ENCODE measurements around the gene RASSF3. TPM values are rescaled to one million over a fixed set of nuclear protein-coding genes. Genes with fewer than 3 reads are reported as not detected.
A peak's percentile ranks its signal among the peaks of the same experiment; 100 is the strongest.

The RASSF3 gene
- total and polyA plus RNA-seq, 12 donors, result 21.7 to 75.8 (median 39.5) TPM

- peak overlapping the region in 3 of 5 donors; percentile 11 to 88 (median 80) for H3K27ac ChIP-seq
- TF ChIP-seq POLR2A (IDR thresholded peaks at IDR 0.05) (peak in 1 of 2 donors; percentile 2), CTCF (IDR thresholded peaks at IDR 0.05) (peak in 5 of 6 experiments; percentile 15 to 43 (median 29))
- 22 to 31% (median 28%) methylated on average over 4 of the region's 4 CpGs for WGBS, 4 donors
These were observed 59.7 kb downstream of the RASSF3 start for GRCh38 chr12:64670019-64670418.

DNA sequence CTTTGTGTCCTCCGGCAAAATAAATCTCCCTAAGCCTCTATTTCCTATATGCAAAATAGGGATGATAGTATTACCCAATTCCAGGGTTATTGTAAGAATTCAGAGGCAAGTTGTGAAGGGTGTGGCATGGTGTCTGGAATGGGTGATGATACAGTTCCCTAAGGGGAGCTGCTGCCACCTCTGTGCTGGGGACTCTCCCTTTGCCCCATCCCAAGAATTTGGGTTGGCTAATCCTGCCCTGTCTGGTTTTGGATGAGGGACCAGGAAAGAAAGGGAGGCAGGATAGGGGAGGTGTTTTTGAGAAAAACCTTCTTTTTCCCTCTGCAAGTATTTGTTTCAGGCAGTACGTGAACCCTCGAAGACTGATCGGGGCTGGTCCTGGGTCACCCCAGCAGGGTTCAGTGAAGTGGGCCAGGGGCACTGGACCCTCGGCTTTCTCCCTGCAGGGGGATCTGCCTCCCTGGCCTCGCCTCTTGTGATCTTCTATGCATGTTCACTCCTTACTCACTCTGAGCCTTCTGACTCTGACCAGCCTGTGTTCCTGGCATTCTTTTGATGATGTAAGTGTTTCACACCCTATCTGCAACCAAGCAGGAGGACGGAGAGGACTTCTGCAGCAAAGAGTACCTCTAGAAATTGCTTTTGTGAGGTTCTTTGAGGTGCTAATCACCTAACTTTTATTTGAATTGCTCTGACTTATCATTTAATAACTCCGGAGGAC, 60.8 kb downstream of the RASSF3 start:
- DNase-seq, result peak; percentile 39 to 73 (median 64)
- peak in 1 of 2 donors; percentile 63 for TF ChIP-seq POLR2A (IDR thresholded peaks at IDR 0.05)
- no peak for TF ChIP-seq CTCF (IDR thresholded peaks at IDR 0.05)
- Histone ChIP-seq H3K4me3 (no peak overlapping the region), H3K36me3 (replicated peaks in 1 of 2) (no peaks in the 10 kb centered on the region), H3K27me3 (no peaks in the 10 kb centered on the region), H3K27ac (peak overlapping the region; percentile 8 to 88 (median 80)), H3K9me3 (replicated peaks in 1 of 3) (no peaks in the 10 kb centered on the region), H3K4me1 (replicated peaks in 1 of 2) (peaks cover 76 to 93% of the 10 kb centered on the region in 2 donors)
- WGBS, 4 donors, result 47 to 60% (median 51%) methylated on average over 8 of the region's 8 CpGs
- intact Hi-C loops (cut with DNase I), result loop anchor here (10.0 kb wide), 1 partner anchor 56 kb away; the partner anchor contains the start of gene RASSF3 (in 2 of the 2)

More at GRCh38 chr12:64670019-64670418, 59.7 kb downstream of the RASSF3 start:
- Histone ChIP-seq H3K4me1 (replicated peaks in 1 of 2) (peaks cover 76 to 93% of the 10 kb centered on the region in 2 donors), H3K4me3 (no peak overlapping the region), H3K27me3 (no peaks in the 10 kb centered on the region), H3K9me3 (replicated peaks in 1 of 3) (no peaks in the 10 kb centered on the region), H3K36me3 (replicated peaks in 1 of 2) (no peaks in the 10 kb centered on the region)
- peak in 2 of 7 donors; percentile 35 to 40 for DNase-seq
- intact Hi-C loops (cut with DNase I), result loop anchor here (10.0 kb wide), 1 partner anchor 55 kb away; the partner anchor contains the start of gene RASSF3 (in 2 of the 2)

DNA sequence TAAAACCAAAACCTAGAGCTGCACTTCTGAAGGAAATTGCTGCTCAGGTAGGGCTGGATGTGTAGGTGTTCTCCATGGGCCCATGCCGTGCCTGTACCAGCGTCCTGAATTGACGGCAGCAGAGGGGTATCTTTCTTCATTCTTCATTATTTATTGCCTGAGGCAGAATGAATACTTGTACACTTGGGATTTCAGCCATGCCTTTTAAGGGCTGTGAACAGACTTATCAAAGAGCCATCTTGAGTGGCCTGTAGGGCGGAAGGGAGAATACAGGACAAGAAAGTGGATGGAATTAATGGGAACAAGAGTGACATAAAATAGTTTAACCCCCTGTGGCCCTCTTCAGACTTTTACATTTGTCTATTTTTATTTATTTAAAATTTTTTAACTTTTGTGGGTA, 61.4 kb downstream of the RASSF3 start:
- WGBS, 4 donors, result 42 to 69% (median 60%) methylated on average over 4 of the region's 4 CpGs
- Histone ChIP-seq H3K4me3 (no peak overlapping the region), H3K9me3 (replicated peaks in 1 of 3) (no peaks in the 10 kb centered on the region), H3K4me1 (replicated peaks in 1 of 2) (peaks cover 71 to 89% of the 10 kb centered on the region in 2 donors), H3K27ac (peak overlapping the region in 3 of 5 donors; percentile 80 to 88 (median 86)), H3K36me3 (replicated peaks in 1 of 2) (no peaks in the 10 kb centered on the region), H3K27me3 (no peaks in the 10 kb centered on the region)
- TF ChIP-seq POLR2A (IDR thresholded peaks at IDR 0.05) (no peak), CTCF (IDR thresholded peaks at IDR 0.05) (no peak)
- DNase-seq, result no peak
- intact Hi-C loops (cut with DNase I), result loop anchor here (10.0 kb wide), 1 partner anchor 57 kb away; the partner anchor contains the start of gene RASSF3 (in 2 of the 2)

DNA sequence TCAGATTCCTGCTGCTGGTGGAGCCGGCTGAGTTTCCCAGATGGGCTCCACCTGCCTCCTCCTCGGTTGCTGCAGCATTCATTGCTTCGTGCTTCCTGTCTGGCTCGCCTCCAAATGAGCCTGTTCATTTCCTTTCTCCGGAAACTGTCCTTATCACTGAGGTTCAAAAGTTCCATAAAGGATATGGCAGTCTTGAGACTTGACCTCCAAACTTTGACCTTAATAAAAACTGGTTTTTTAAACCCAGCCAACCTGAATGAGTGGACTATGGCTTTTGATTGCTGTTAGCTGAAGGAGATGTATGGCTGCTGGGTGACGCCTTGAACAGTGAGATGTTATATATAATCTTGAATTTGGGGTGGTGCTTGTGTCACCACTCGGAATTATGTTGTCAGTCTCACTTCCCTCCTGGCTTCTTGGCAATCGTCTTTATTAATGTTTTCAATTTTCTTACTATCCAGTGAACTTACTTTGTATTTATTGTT, 62.7 kb downstream of the RASSF3 start:
- 8 to 13% (median 10%) methylated on average over 8 of the region's 8 CpGs for WGBS, 4 donors
- H3K4me1 ChIP-seq (replicated peaks in 1 of 2), result peaks cover 64 to 85% of the 10 kb centered on the region in 2 donors
- H3K4me3 ChIP-seq, result no peak overlapping the region
- peak overlapping the region in 4 of 5 donors; percentile 7 to 88 (median 62) for H3K27ac ChIP-seq
- TF ChIP-seq POLR2A (IDR thresholded peaks at IDR 0.05) (no peak), CTCF (IDR thresholded peaks at IDR 0.05) (no peak)
- no peaks in the 10 kb centered on the region for H3K36me3 ChIP-seq (replicated peaks in 1 of 2)
- no peaks in the 10 kb centered on the region for H3K27me3 ChIP-seq
- H3K9me3 ChIP-seq (replicated peaks in 1 of 3), result no peaks in the 10 kb centered on the region
- intact Hi-C loops (cut with DNase I), result loop anchor here (10.0 kb wide), 1 partner anchor 58 kb away; the partner anchor contains the start of gene RASSF3 (in 2 of the 2)
- DNase-seq, result peak; percentile 47 to 84 (median 70)

Measured in adrenal gland (tissue), 12 donors.